GM19468 (cell line): Measurements from ENCODE around the gene DENND1B.

Source experiments
- ATAC-seq: cut with Tn5 transposase; IDR thresholded peaks from one replicate; pipeline ENCODE4 v1.9.1; 2021; ENCODE audit warnings: mild to moderate bottlenecking, moderate library complexity, moderate number of reproducible peaks; ENCODE audit not compliant: unreplicated experiment; ENCODE audit errors: extremely low read depth

DENND1B gene

GRCh38 chr1:197486946-197487345 lies 288.3 kb downstream of the DENND1B start:
- ATAC-seq, result no peak

- ATAC-seq, result no peak
Observed at GRCh38 chr1:197485790-197486189, 289.5 kb downstream of the DENND1B start.

GRCh38 chr1:197481101-197481500 lies 294.2 kb downstream of the DENND1B start:
- ATAC-seq, result no peak

- no peak for ATAC-seq
Observed at GRCh38 chr1:197480446-197480845, 294.8 kb downstream of the DENND1B start.

DNA sequence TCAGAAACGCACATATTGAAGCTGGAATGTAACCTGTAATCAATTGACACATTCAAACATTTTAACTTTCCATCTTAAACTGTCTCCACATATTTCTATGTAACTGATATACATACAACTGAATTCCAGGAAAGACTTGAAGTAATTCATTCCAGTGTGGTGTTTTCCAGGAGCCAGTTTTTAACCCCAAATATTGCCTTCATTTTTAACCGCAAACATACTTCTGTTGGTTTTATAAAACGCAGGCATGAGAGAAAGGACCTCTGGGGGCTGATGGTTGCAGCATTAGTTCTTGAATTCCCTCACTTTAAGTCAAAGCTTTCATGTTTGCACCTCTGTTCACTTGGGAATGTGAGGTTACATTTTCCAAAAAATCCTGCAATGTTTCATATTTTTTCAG lies 303.1 kb downstream of the DENND1B start:
- no peak for ATAC-seq

GRCh38 chr1:197471248-197471985 lies 303.9 kb downstream of the DENND1B start:
- no peak for ATAC-seq

DNA sequence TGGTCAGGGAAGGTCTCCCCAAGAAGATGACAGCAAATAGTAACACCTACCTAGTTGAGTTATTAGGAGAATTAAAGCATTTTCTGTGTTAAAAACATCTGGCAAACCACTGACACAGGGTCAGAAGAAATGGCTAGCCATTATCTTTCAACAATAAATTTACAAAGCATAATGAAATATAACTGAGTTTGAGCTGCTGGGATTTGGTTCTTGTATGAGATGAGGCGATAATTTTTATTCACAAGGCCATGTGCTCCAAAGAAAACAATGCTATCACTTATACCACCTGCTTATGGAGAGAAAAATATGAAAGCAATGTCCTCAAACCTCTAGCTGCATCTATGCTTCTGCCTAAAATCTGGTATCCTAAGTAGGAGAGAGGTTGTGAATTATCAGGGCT lies 304.9 kb downstream of the DENND1B start:
- ATAC-seq, result no peak

GRCh38 chr1:197469620-197470210 lies 305.6 kb downstream of the DENND1B start:
- no peak for ATAC-seq

- no peak for ATAC-seq
Observed at GRCh38 chr1:197468543-197469175, 306.6 kb downstream of the DENND1B start.

DNA sequence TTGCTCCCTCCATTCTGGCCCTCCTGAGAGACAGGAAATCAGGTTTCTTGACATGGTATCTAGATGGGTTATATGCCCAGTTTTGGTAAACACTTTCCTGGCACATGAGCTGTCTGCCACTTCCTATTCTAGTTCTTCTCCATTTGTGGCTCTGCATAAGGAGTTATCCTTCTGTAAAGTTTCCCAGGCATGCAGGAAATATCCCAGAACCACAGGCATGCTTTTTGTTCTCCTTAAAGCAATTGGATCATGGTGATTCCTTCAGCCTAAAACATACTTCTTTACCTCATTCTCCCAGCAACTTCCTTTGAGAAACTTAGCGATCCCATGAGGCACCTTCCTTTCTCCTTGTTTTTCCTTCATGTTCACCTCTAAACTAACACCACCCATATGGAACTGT lies 307.4 kb downstream of the DENND1B start:
- ATAC-seq, result no peak

GRCh38 chr1:197466813-197467212 lies 308.5 kb downstream of the DENND1B start:
- no peak for ATAC-seq

- no peak for ATAC-seq
Observed at GRCh38 chr1:197465528-197466327, 309.6 kb downstream of the DENND1B start.

GRCh38 chr1:197464044-197464443 lies 311.2 kb downstream of the DENND1B start:
- ATAC-seq, result no peak

- no peak for ATAC-seq
Observed at GRCh38 chr1:197463142-197463541, 312.1 kb downstream of the DENND1B start.

DNA sequence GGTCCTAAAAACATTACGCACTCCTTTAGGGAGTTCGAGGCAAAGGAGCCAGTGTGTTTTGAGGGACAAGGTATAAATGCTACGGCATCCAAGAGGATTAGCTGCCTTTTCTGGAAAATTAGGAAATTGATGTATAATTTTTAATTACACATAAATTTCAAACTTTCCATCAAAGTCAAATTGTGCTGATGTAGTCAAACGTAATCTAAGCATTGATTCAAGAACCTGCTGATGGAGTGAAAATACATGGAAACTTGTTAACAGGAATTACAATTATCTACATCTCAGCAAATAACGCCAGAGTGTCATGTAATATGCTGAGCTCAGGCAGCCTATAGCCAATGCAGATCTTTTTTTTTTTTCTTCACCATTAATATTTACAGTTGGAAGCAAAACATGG lies 312.7 kb downstream of the DENND1B start:
- ATAC-seq, result no peak
